Suprapubic skin (tissue), 4 donors: ENCODE measurements around the gene TIE1.

Source experiments
- CTCF ChIP-seq, 2 donors: fragments of 200-600 bp in 1 of 2; fragments of 450-650 bp in 1 of 2; sonication (generic) in 1 of 2; IDR thresholded peaks; one replicate each; pipeline ENCODE4 v1.5.1; 2016 to 2019; ENCODE audit warnings: antibody characterized with exemption in 2 of 2, mild to moderate bottlenecking in 1 of 2, moderate library complexity in 1 of 2
- EP300 ChIP-seq: sonication (generic); formaldehyde crosslinking; IDR thresholded peaks from one replicate; pipeline ENCODE4 v1.6.1; 2017; ENCODE audit warnings: antibody characterized with exemption
- POLR2A ChIP-seq, 2 donors: fragments of 450-650 bp; IDR thresholded peaks; one replicate each; pipeline ENCODE4 v1.6.1; 2017; ENCODE audit warnings: antibody characterized with exemption in 2 of 2, mild to moderate bottlenecking in 2 of 2, moderate library complexity in 2 of 2
- POLR2AphosphoS5 ChIP-seq, 3 donors: sonication (generic); formaldehyde crosslinking; IDR thresholded peaks; one replicate each; pipeline ENCODE4 v1.6.1; 2017; ENCODE audit warnings: antibody characterized with exemption in 3 of 3

GRCh38 chr1:43258370-43258769 lies 42.4 kb upstream of the TIE1 start:
- TF ChIP-seq CTCF (IDR thresholded peaks at IDR 0.05) (no peak), POLR2A (IDR thresholded peaks at IDR 0.05) (no peak), EP300 (no peak), POLR2AphosphoS5 (IDR thresholded peaks at IDR 0.05) (no peak)
